Neural progenitor cell (in vitro differentiated cells): ENCODE data around the gene MAN2A2. TPM values are rescaled to one million over a fixed set of nuclear protein-coding genes. Genes with fewer than 3 reads are reported as not detected.

ENCODE experiments used
- DNase-seq: peaks from one replicate; pipeline ENCODE4 v3.0.0-alpha.2; 2016; ENCODE audit warnings: low spot score
- H2AFZ ChIP-seq: fragments of 200-600 bp; sonication (generic); replicated peaks from 2 replicates; pipeline ENCODE4 v1.6.1; 2016; ENCODE audit warnings: antibody characterized with exemption
- H3F3A ChIP-seq: fragments of 200-600 bp; sonication (generic); 2 replicates; pipeline ENCODE4 v1.6.1; 2016; ENCODE audit warnings: antibody characterized with exemption, low read depth
- H3K27ac ChIP-seq: fragments of 200-600 bp; sonication (generic); 2 replicates; pipeline ENCODE4 v1.5.1; 2016; ENCODE audit warnings: mild to moderate bottlenecking
- H3K27me3 ChIP-seq: fragments of 200-600 bp; sonication (generic); 2 replicates; pipeline ENCODE4 v1.6.1; 2016; ENCODE audit warnings: mild to moderate bottlenecking, moderate library complexity
- H3K36me3 ChIP-seq: fragments of 200-600 bp; sonication (generic); 2 replicates; pipeline ENCODE4 v1.5.1; 2016
- H3K4me1 ChIP-seq: fragments of 200-600 bp; sonication (generic); 2 replicates; pipeline ENCODE4 v1.6.1; 2016; ENCODE audit warnings: mixed run types
- H3K4me2 ChIP-seq: fragments of 200-600 bp; sonication (generic); 2 replicates; pipeline ENCODE4 v1.6.1; 2016
- H3K4me3 ChIP-seq: fragments of 200-600 bp; sonication (generic); 2 replicates; pipeline ENCODE4 v1.5.1; 2016
- H3K79me2 ChIP-seq: fragments of 200-600 bp; sonication (generic); 2 replicates; pipeline ENCODE4 v1.6.1; 2016; ENCODE audit warnings: low read depth
- H3K9ac ChIP-seq: fragments of 200-600 bp; sonication (generic); 2 replicates; pipeline ENCODE4 v1.6.1; 2016
- H3K9me3 ChIP-seq: fragments of 200-600 bp; sonication (generic); 2 replicates; pipeline ENCODE4 v1.5.1; 2016; ENCODE audit warnings: low read depth
- H4K20me1 ChIP-seq: fragments of 200-600 bp; sonication (generic); 2 replicates; pipeline ENCODE4 v1.6.1; 2016; ENCODE audit warnings: low read depth
- H3K27ac Mint-ChIP-seq: 3 replicates; pipeline ENCODE4 v1.8.0; 2021; ENCODE audit warnings: mixed read lengths
- H3K27me3 Mint-ChIP-seq: 2 replicates; pipeline ENCODE4 v1.8.0; 2022; ENCODE audit warnings: low read depth, mild to moderate bottlenecking, inconsistent platforms, moderate library complexity, mixed read lengths; ENCODE audit not compliant: insufficient read depth
- H3K36me3 Mint-ChIP-seq: 3 replicates; pipeline ENCODE4 v1.8.0; 2021; ENCODE audit warnings: mixed read lengths
- H3K4me1 Mint-ChIP-seq: 3 replicates; pipeline ENCODE4 v1.8.0; 2021; ENCODE audit warnings: mixed read lengths
- H3K4me3 Mint-ChIP-seq: 3 replicates; pipeline ENCODE4 v1.8.0; 2021; ENCODE audit warnings: mild to moderate bottlenecking, moderate library complexity, mixed read lengths
- H3K9me3 Mint-ChIP-seq: 3 replicates; pipeline ENCODE4 v1.8.0; 2020; ENCODE audit warnings: mixed read lengths
- CTCF ChIP-seq: fragments of 200-600 bp; sonication (generic); IDR thresholded peaks from 2 replicates; pipeline ENCODE4 v1.5.1; 2017; ENCODE audit warnings: antibody characterized with exemption, mild to moderate bottlenecking
- EZH2 ChIP-seq: fragments of 200-600 bp; sonication (generic); IDR thresholded peaks from 2 replicates; pipeline ENCODE4 v1.6.1; 2017; ENCODE audit warnings: antibody characterized with exemption, mild to moderate bottlenecking, moderate library complexity
- EZH2phosphoT487 ChIP-seq: fragments of 200-600 bp; sonication (generic); IDR thresholded peaks from 2 replicates; pipeline ENCODE4 v1.6.1; 2017; ENCODE audit warnings: antibody characterized with exemption
- total RNA-seq: library from RNA; depleted of rRNA; stranded (reverse); fragments of >200 nt; gene quantifications from 2 replicates; pipeline ENCODE4 v1.2.3, GENCODE V29; 2015; ENCODE audit warnings: low replicate concordance

Gene MAN2A2
- total RNA-seq, 1 donor from 2014 or later = 7.0 TPM

DNA sequence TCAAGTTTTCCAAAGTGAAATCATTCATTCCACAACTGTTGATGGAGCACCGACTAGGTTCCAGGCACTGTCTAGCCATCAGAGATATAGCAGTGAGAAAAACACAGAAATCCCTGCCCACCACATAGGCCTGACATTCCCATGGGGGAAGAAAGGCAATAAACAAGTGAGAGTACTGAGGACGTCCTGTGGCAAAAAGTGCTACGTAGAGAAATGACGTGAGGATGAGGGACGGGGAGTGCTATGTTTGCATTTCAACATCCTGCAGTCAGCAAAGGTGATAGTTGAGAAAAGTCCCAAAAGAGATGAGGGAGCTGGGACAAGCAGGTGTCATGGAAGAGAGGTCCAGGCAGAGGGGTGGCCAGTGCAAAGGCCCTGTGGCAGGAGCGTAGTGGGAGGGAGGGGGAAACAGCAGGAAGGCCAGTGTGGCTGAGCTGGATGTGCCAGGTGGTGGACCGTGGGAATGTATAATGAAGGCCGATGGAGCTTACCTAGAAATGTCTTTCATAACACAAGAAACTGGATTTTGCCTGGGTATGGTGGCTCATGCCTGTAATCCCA lies 45.1 kb upstream of the MAN2A2 start:
- peaks cover 4% of the 10 kb centered on the region for H3K27me3 Mint-ChIP-seq
- no peak for DNase-seq
- Histone ChIP-seq H3K4me2 (no peak overlapping the region), H3K4me1 (peaks cover 4% of the 10 kb centered on the region), H4K20me1 (no peaks in the 10 kb centered on the region), H2AFZ (no peak overlapping the region), H3K36me3 (no peaks in the 10 kb centered on the region), H3K27ac (no peak overlapping the region), H3K27me3 (no peaks in the 10 kb centered on the region), H3K9me3 (no peaks in the 10 kb centered on the region), H3K79me2 (no peaks in the 10 kb centered on the region), H3F3A (no peaks in the 10 kb centered on the region), H3K4me3 (no peak overlapping the region), H3K9ac (no peak overlapping the region)
- H3K36me3 Mint-ChIP-seq = no peaks in the 10 kb centered on the region
- no peak overlapping the region for H3K27ac Mint-ChIP-seq
- TF ChIP-seq CTCF (no peak), EZH2phosphoT487 (no peak), EZH2 (no peak)
- peaks cover 6% of the 10 kb centered on the region for H3K4me1 Mint-ChIP-seq
- H3K4me3 Mint-ChIP-seq = no peak overlapping the region
- H3K9me3 Mint-ChIP-seq = no peaks in the 10 kb centered on the region

DNA sequence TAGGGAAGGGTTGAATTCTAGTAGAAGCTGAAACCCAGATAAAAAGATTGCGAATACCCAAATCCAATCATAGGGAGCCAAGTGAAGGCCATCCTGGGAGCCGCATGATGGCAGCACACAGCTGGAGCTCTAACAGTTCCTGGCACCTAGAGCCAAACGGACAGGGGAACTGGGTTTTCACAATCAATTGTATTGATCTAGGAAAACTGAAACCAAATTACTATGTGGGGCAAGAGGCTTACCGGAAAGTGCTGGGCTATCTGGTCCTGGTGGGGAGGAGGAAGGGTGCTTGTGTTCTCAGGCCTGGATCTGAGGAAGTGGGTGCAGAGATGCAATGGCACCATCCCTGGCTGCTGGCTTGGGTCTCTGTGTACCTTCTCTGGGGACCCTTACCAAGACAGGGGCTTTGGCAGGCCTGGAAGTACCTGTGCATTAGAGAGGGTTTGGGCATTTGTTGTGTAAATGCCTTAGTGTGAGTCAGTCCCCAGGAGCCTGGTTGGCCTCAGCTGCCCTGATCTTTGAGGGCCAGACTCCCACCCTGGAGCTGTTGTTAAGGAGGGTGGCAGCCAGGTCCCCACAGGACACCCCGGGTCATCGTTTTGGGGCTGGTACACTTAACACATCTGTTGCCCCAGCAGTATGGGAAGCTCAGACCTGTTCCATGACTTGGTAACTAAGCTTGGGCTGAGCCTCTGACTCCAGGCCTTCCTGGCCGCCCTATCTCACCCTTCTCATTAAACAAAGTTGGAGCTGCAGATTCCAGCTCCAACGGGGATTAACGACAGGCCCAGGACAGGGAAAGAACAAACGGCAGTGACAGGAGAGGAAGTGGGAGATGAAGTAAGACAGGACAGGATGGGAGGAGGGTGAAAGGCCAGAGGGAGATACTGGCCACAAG lies 43.6 kb upstream of the MAN2A2 start:
- Histone ChIP-seq H3F3A (no peaks in the 10 kb centered on the region), H2AFZ (peak overlapping the region; percentile 83), H3K9ac (no peak overlapping the region), H4K20me1 (no peaks in the 10 kb centered on the region), H3K4me2 (no peak overlapping the region), H3K27ac (no peak overlapping the region), H3K9me3 (no peaks in the 10 kb centered on the region), H3K4me1 (peaks cover 4% of the 10 kb centered on the region), H3K4me3 (no peak overlapping the region), H3K36me3 (no peaks in the 10 kb centered on the region), H3K79me2 (no peaks in the 10 kb centered on the region), H3K27me3 (no peaks in the 10 kb centered on the region)
- no peak for DNase-seq
- H3K9me3 Mint-ChIP-seq = no peaks in the 10 kb centered on the region
- H3K36me3 Mint-ChIP-seq = no peaks in the 10 kb centered on the region
- TF ChIP-seq CTCF (no peak), EZH2phosphoT487 (no peak), EZH2 (no peak)
- H3K4me3 Mint-ChIP-seq = no peak overlapping the region
- H3K4me1 Mint-ChIP-seq = peaks cover 10% of the 10 kb centered on the region
- H3K27ac Mint-ChIP-seq = peak overlapping the region; percentile 44
- H3K27me3 Mint-ChIP-seq = peaks cover 6% of the 10 kb centered on the region

DNA sequence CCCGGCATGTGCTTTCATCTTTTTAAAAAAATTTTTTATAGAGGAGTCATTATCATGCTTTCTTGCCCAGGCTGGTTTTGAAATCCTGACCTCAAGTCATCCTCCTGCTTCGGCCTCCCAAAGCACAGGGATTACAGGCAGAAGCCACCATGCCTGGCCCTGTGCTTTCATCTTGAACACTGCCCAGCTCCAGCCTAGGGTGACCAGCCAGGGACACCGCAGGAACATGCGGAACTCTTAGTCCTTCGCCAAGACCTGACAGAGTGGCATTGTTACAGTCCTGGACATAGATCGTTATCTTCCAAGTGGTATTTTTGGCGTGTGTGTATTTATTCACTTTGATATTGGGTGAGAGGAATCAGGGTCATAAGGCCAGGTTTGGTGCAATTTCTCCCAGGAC lies 42.7 kb upstream of the MAN2A2 start:
- Mint-ChIP-seq H3K27ac (no peak overlapping the region), H3K27me3 (peaks cover 4% of the 10 kb centered on the region), H3K4me3 (no peak overlapping the region), H3K9me3 (no peaks in the 10 kb centered on the region), H3K36me3 (no peaks in the 10 kb centered on the region), H3K4me1 (peaks cover 10% of the 10 kb centered on the region)
- Histone ChIP-seq H3K36me3 (no peaks in the 10 kb centered on the region), H3K27me3 (no peaks in the 10 kb centered on the region), H3K9ac (no peak overlapping the region), H3K27ac (no peak overlapping the region), H3K4me1 (peaks cover 4% of the 10 kb centered on the region), H3K4me3 (no peak overlapping the region), H3K79me2 (no peaks in the 10 kb centered on the region), H3F3A (no peaks in the 10 kb centered on the region), H3K9me3 (no peaks in the 10 kb centered on the region), H4K20me1 (no peaks in the 10 kb centered on the region), H3K4me2 (no peak overlapping the region), H2AFZ (no peak overlapping the region)
- TF ChIP-seq CTCF (no peak), EZH2 (no peak), EZH2phosphoT487 (no peak)
- no peak for DNase-seq
